Gastroesophageal sphincter (tissue), 3 donors: ENCODE data around the gene SH3D21.

Experiments
- EP300 ChIP-seq: sonication (generic); formaldehyde crosslinking; IDR thresholded peaks from one replicate; pipeline ENCODE4 v1.6.1; 2017; ENCODE audit warnings: antibody characterized with exemption, mild to moderate bottlenecking
- POLR2A ChIP-seq, 2 donors: fragments of 450-650 bp; IDR thresholded peaks; one replicate each; pipeline ENCODE4 v1.6.1; 2017; ENCODE audit warnings: antibody characterized with exemption in 2 of 2, mild to moderate bottlenecking in 2 of 2, moderate library complexity in 1 of 2
- POLR2AphosphoS5 ChIP-seq: sonication (generic); formaldehyde crosslinking; IDR thresholded peaks from one replicate; pipeline ENCODE4 v1.6.1; 2017; ENCODE audit warnings: antibody characterized with exemption
- TF ChIP-seq, protein P1 (sequence below), 4 experiments: fragments of 200-600 bp in 2 of 4; fragments of 450-650 bp in 2 of 4; sonication (generic) in 1 of 4; IDR thresholded peaks; one replicate each; pipeline ENCODE4 v1.5.1; 2017 to 2019; ENCODE audit warnings: antibody characterized with exemption in 4 of 4, mild to moderate bottlenecking in 2 of 4, moderate library complexity in 2 of 4

DNA sequence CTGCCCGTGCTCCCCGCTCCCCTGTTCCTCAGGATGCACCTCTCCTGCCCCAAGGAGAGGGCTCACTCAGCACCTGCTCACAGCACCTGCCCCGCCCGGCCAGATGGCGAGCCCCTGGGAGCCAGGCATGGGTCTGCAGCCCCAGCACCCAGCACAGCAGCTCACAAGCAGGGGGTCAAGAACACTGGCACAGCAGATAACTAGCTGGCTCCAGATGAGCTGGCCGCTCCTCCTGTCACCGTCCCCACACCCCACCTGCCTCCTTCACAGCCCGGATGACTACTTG lies 38.2 kb downstream of the SH3D21 start:
- TF ChIP-seq POLR2AphosphoS5: no peak
- TF ChIP-seq, protein P1, sequence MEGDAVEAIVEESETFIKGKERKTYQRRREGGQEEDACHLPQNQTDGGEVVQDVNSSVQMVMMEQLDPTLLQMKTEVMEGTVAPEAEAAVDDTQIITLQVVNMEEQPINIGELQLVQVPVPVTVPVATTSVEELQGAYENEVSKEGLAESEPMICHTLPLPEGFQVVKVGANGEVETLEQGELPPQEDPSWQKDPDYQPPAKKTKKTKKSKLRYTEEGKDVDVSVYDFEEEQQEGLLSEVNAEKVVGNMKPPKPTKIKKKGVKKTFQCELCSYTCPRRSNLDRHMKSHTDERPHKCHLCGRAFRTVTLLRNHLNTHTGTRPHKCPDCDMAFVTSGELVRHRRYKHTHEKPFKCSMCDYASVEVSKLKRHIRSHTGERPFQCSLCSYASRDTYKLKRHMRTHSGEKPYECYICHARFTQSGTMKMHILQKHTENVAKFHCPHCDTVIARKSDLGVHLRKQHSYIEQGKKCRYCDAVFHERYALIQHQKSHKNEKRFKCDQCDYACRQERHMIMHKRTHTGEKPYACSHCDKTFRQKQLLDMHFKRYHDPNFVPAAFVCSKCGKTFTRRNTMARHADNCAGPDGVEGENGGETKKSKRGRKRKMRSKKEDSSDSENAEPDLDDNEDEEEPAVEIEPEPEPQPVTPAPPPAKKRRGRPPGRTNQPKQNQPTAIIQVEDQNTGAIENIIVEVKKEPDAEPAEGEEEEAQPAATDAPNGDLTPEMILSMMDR (IDR thresholded peaks at IDR 0.05): no peak
- no peak for TF ChIP-seq POLR2A (IDR thresholded peaks at IDR 0.05)
- no peak for TF ChIP-seq EP300
